ENCODE results near the gene SINHCAF.

GRCh38 chr12:31261744-31262143 is 64.2 kb downstream of the SINHCAF start:
- TF ChIP-seq POLR2A (IDR thresholded peaks at IDR 0.05; ENCODE audit: control extremely low read depth in 1 of 2, low read depth in 2 of 2, low read length in 2 of 2): no peak
- no peak for TF ChIP-seq JUND (IDR thresholded peaks at IDR 0.05; ENCODE audit: low read length)
- TF ChIP-seq TAF1 (IDR thresholded peaks at IDR 0.05; ENCODE audit: low read depth, low read length): no peak
- TF ChIP-seq CTCF (IDR thresholded peaks at IDR 0.05; ENCODE audit: control extremely low read depth in 1 of 3, insufficient read depth in 1 of 3, low read depth in 1 of 3, low read length in 3 of 3): no peak
